A673 (cell line): ENCODE results near the gene THOC5.

ENCODE experiments used
- CTCF ChIP-seq: fragments of 300-800, 200-600 bp; sonication (generic); conservative IDR thresholded peaks from 2 replicates; pipeline ENCODE4 v1.5.1; 2017; ENCODE audit warnings: low read depth, mild to moderate bottlenecking, antibody characterized with exemption, low read length, moderate library complexity, mixed read lengths
- EZH2 ChIP-seq: fragments of 200-600 bp; sonication (generic); IDR thresholded peaks from 2 replicates; pipeline ENCODE4 v1.6.1; 2017; ENCODE audit warnings: borderline replicate concordance, low read depth, mild to moderate bottlenecking, mixed read lengths, antibody characterized with exemption, low read length; ENCODE audit not compliant: poor library complexity, severe bottlenecking

DNA sequence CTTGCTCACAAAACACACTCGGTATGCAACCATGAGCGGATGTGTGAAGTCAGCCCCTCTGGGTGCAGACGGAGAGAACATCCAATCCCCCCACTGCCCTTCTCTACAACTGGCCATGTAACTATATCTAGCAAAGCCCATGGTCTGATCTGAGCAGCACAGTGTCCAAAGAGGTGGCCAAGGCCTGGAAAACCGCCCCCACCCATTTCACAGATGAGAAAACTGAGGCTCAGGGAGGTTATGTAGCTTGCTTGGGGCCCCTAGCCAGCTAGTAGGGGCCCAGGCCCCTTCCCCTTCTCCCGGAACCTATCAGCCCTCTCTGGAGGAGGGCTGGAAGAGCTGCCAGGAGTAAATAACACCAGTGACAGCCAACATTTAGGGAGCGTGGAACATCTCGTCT lies 89.0 kb downstream of the THOC5 start:
- TF ChIP-seq CTCF = no peak
- no peak for TF ChIP-seq EZH2
